H9 (cell line): Measurements from ENCODE around the gene PPP1R16B. TPM values are rescaled to one million over a fixed set of nuclear protein-coding genes. Genes with fewer than 3 reads are reported as not detected.

Experiments
- DNase-seq: peaks from one replicate; pipeline ENCODE4 v3.0.0-alpha.2; 2017
- H2AFZ ChIP-seq: one replicate; pipeline ENCODE4 v1.6.1; 2013; ENCODE audit warnings: mild to moderate bottlenecking, low read length, control low read depth, moderate library complexity
- H2AK5ac ChIP-seq: 2 replicates; pipeline ENCODE4 v1.6.1; 2013; ENCODE audit warnings: low read length, control low read depth, mixed read lengths; ENCODE audit not compliant: insufficient read length
- H2BK120ac ChIP-seq: one replicate; pipeline ENCODE4 v1.6.1; 2013; ENCODE audit warnings: low read depth, mild to moderate bottlenecking, low read length, control low read depth, inconsistent platforms; ENCODE audit not compliant: poor library complexity, severe bottlenecking
- H2BK12ac ChIP-seq: 2 replicates; pipeline ENCODE4 v1.6.1; 2013; ENCODE audit warnings: low read length, control low read depth, mixed read lengths, low read depth; ENCODE audit not compliant: insufficient read length
- H2BK15ac ChIP-seq: 2 replicates; pipeline ENCODE4 v1.6.1; 2013; ENCODE audit warnings: low read depth, low read length, control low read depth
- H2BK20ac ChIP-seq: one replicate; pipeline ENCODE4 v1.6.1; 2013; ENCODE audit warnings: low read depth, mild to moderate bottlenecking, low read length, control low read depth, inconsistent platforms; ENCODE audit not compliant: poor library complexity, severe bottlenecking
- H2BK5ac ChIP-seq: 2 replicates; pipeline ENCODE4 v1.6.1; 2013; ENCODE audit warnings: low read length, control low read depth, mixed read lengths; ENCODE audit not compliant: insufficient read length
- H3K14ac ChIP-seq: 2 replicates; pipeline ENCODE4 v1.6.1; 2013; ENCODE audit warnings: low read length, control low read depth; ENCODE audit not compliant: insufficient read depth
- H3K18ac ChIP-seq: 2 replicates; pipeline ENCODE4 v1.6.1; 2013; ENCODE audit warnings: low read depth, mild to moderate bottlenecking, mixed read lengths, low read length, control low read depth; ENCODE audit not compliant: insufficient read length
- H3K23ac ChIP-seq: 2 replicates; pipeline ENCODE4 v1.6.1; 2013; ENCODE audit warnings: low read length, control low read depth, mixed read lengths, low read depth; ENCODE audit not compliant: insufficient read length
- H3K23me2 ChIP-seq: 2 replicates; pipeline ENCODE4 v1.6.1; 2013; ENCODE audit warnings: low read depth, mild to moderate bottlenecking, mixed read lengths, low read length, control low read depth; ENCODE audit not compliant: insufficient read length, poor library complexity, severe bottlenecking
- H3K27ac ChIP-seq: 2 replicates; pipeline ENCODE4 v1.5.1; 2013; ENCODE audit warnings: low read length, control low read depth, mixed read lengths, low read depth; ENCODE audit not compliant: insufficient read length
- H3K27me3 ChIP-seq: 2 replicates; pipeline ENCODE4 v1.6.1; 2013; ENCODE audit warnings: low read length, control low read depth, inconsistent platforms; ENCODE audit not compliant: insufficient read depth
- H3K4ac ChIP-seq: 2 replicates; pipeline ENCODE4 v1.6.1; 2013; ENCODE audit warnings: low read depth, mild to moderate bottlenecking, control low read depth, inconsistent platforms, low read length, moderate library complexity
- H3K4me1 ChIP-seq: 2 replicates; pipeline ENCODE4 v1.6.1; 2013; ENCODE audit warnings: low read length, control low read depth, inconsistent platforms; ENCODE audit not compliant: insufficient read depth
- H3K4me2 ChIP-seq: 2 replicates; pipeline ENCODE4 v1.6.1; 2013; ENCODE audit warnings: low read length, control low read depth, mixed read lengths; ENCODE audit not compliant: insufficient read length, insufficient read depth
- H3K56ac ChIP-seq: 2 replicates; pipeline ENCODE4 v1.6.1; 2013; ENCODE audit warnings: low read depth, mild to moderate bottlenecking, mixed read lengths, low read length, control low read depth; ENCODE audit not compliant: insufficient read length
- H3K79me1 ChIP-seq: 2 replicates; pipeline ENCODE4 v1.6.1; 2013; ENCODE audit warnings: low read depth, mild to moderate bottlenecking, moderate library complexity, low read length, control low read depth, inconsistent platforms; ENCODE audit not compliant: insufficient read depth, poor library complexity, severe bottlenecking
- H3K79me2 ChIP-seq: 2 replicates; pipeline ENCODE4 v1.6.1; 2013; ENCODE audit warnings: low read length, control low read depth, inconsistent platforms; ENCODE audit not compliant: insufficient read depth
- H3K9ac ChIP-seq: 2 replicates; pipeline ENCODE4 v1.6.1; 2013; ENCODE audit warnings: low read length, control low read depth, mixed read lengths; ENCODE audit not compliant: insufficient read length; ENCODE audit errors: extremely low read depth
- H3K9me3 ChIP-seq: one replicate; pipeline ENCODE4 v1.6.1; 2013; ENCODE audit warnings: low read depth, low read length, inconsistent platforms; ENCODE audit not compliant: control insufficient read depth
- H3T11ph ChIP-seq: one replicate; pipeline ENCODE4 v1.6.1; 2013; ENCODE audit warnings: mild to moderate bottlenecking, low read length, control low read depth, inconsistent platforms
- H4K20me1 ChIP-seq: one replicate; pipeline ENCODE4 v1.6.1; 2013; ENCODE audit not compliant: control insufficient read depth, insufficient read length, insufficient read depth
- H4K5ac ChIP-seq: 2 replicates; pipeline ENCODE4 v1.6.1; 2013; ENCODE audit warnings: low read depth, mild to moderate bottlenecking, mixed read lengths, low read length, control low read depth; ENCODE audit not compliant: insufficient read length
- H4K8ac ChIP-seq: replicated peaks from 2 replicates; pipeline ENCODE4 v1.6.1; 2013; ENCODE audit warnings: low read length, control low read depth, mixed read lengths, low read depth; ENCODE audit not compliant: insufficient read length
- H4K91ac ChIP-seq: 2 replicates; pipeline ENCODE4 v1.6.1; 2013; ENCODE audit warnings: low read depth, mild to moderate bottlenecking, moderate library complexity, mixed read lengths, low read length, control low read depth; ENCODE audit not compliant: insufficient read length
- H3K27ac Mint-ChIP-seq, 3 experiments: 2 replicates in 2 of 3; 3 replicates in 1 of 3; pipeline ENCODE4 v1.8.0; 2020 to 2021; ENCODE audit warnings: mixed read lengths in 3 of 3, mild to moderate bottlenecking in 1 of 3, moderate library complexity in 1 of 3
- H3K27me3 Mint-ChIP-seq: 2 replicates; pipeline ENCODE4 v1.8.0; 2021; ENCODE audit warnings: low read depth, mild to moderate bottlenecking, moderate library complexity, mixed read lengths
- H3K36me3 Mint-ChIP-seq, 3 experiments: 2 replicates in 2 of 3; 3 replicates in 1 of 3; pipeline ENCODE4 v1.8.0; 2020 to 2021; ENCODE audit warnings: low read depth in 3 of 3, mixed read lengths in 3 of 3; ENCODE audit not compliant: insufficient read depth in 1 of 3
- H3K4me1 Mint-ChIP-seq, 2 experiments: 2 replicates each; pipeline ENCODE4 v1.8.0; 2020; ENCODE audit warnings: mixed read lengths in 2 of 2
- H3K4me3 Mint-ChIP-seq, 2 experiments: 2 replicates in 1 of 2; 3 replicates in 1 of 2; pipeline ENCODE4 v1.8.0; 2020 to 2021; ENCODE audit warnings: mild to moderate bottlenecking in 2 of 2, mixed read lengths in 2 of 2, moderate library complexity in 1 of 2
- H3K9me3 Mint-ChIP-seq, 2 experiments: 2 replicates in 1 of 2; 3 replicates in 1 of 2; pipeline ENCODE4 v1.8.0; 2020; ENCODE audit warnings: mild to moderate bottlenecking in 2 of 2, mixed read lengths in 2 of 2, moderate library complexity in 1 of 2
- CTCF ChIP-seq: fragments of 200-600 bp; sonication (generic); conservative IDR thresholded peaks from 3 replicates; pipeline ENCODE4 v1.8.0; 2021; ENCODE audit warnings: antibody characterized with exemption, mild to moderate bottlenecking
- WGBS: extraction: QIAGEN DNeasy Blood & Tissue Kit; methylation state at CpG from one replicate; pipeline ENCODE4 v1.1.7; 2013; ENCODE audit warnings: missing lambda C conversion rate, low lambda C conversion rate, mixed read lengths; ENCODE audit not compliant: insufficient read length; ENCODE audit errors: extremely low coverage; 5-methylcytosine and 5-hydroxymethylcytosine counted together
- total RNA-seq: library from RNA; stranded (reverse); gene quantifications from 2 replicates; pipeline ENCODE4 v1.2.1, GENCODE V29; 2021

Gene PPP1R16B
- total RNA-seq, 1 experiment from 2014 or later, result 8.2 TPM

- Mint-ChIP-seq H3K27me3 (no peaks in the 10 kb centered on the region), H3K9me3 (no peaks in the 10 kb centered on the region; a peak in 1 of 5 replicates), H3K4me3 (no peak overlapping the region), H3K36me3 (peaks cover 13 to 29% (median 21%) of the 10 kb centered on the region in 3 experiments), H3K27ac (no peak overlapping the region), H3K4me1 (no peaks in the 10 kb centered on the region)
- Histone ChIP-seq H3K23ac (no peak overlapping the region), H3K14ac (no peak overlapping the region), H4K8ac (no peak overlapping the region), H3K9me3 (no peaks in the 10 kb centered on the region), H4K20me1 (no peaks in the 10 kb centered on the region), H2BK20ac (no peak overlapping the region), H3K27me3 (no peaks in the 10 kb centered on the region), H3K23me2 (no peaks in the 10 kb centered on the region), H2AFZ (no peak overlapping the region), H2BK120ac (no peak overlapping the region), H2BK12ac (no peak overlapping the region), H3T11ph (no peak overlapping the region), H4K5ac (no peak overlapping the region), H3K79me2 (no peaks in the 10 kb centered on the region), H3K4me1 (no peaks in the 10 kb centered on the region), H3K18ac (no peak overlapping the region), H3K9ac (no peak overlapping the region), H3K4ac (no peak overlapping the region), H2BK5ac (no peak overlapping the region), H3K56ac (no peak overlapping the region), H2AK5ac (no peak overlapping the region), H3K79me1 (no peaks in the 10 kb centered on the region), H3K27ac (no peak overlapping the region), H3K4me2 (no peak overlapping the region), H2BK15ac (no peak overlapping the region), H4K91ac (no peak overlapping the region)
- no peak for TF ChIP-seq CTCF
- DNase-seq, result no peak
- no CpG with 5 or more reads among the region's 8 CpGs for WGBS
Observed at GRCh38 chr20:38902601-38903000, 97.1 kb downstream of the PPP1R16B start.
